Ishikawa (cell line): Measurements from ENCODE around the gene PRAMEF11.

Experiments
- CEBPB ChIP-seq: IDR thresholded peaks from 2 replicates; pipeline ENCODE4 v1.6.1; 2012
- CREB1 ChIP-seq: IDR thresholded peaks from 2 replicates; pipeline ENCODE4 v1.6.1; 2012; ENCODE audit warnings: low read depth
- EP300 ChIP-seq: IDR thresholded peaks from 2 replicates; pipeline ENCODE4 v1.6.1; 2012; ENCODE audit warnings: borderline replicate concordance
- MAX ChIP-seq: IDR thresholded peaks from 2 replicates; pipeline ENCODE4 v1.6.1; 2012
- RAD21 ChIP-seq: IDR thresholded peaks from 2 replicates; pipeline ENCODE4 v1.6.1; 2012; ENCODE audit warnings: low read depth
- TAF1 ChIP-seq: IDR thresholded peaks from 2 replicates; pipeline ENCODE4 v1.6.1; 2012; ENCODE audit warnings: low read depth, mild to moderate bottlenecking
- USF1 ChIP-seq: IDR thresholded peaks from 2 replicates; pipeline ENCODE4 v1.6.1; 2012
- YY1 ChIP-seq: IDR thresholded peaks from 2 replicates; pipeline ENCODE4 v1.6.1; 2012; ENCODE audit warnings: low read depth
- ZBTB7A ChIP-seq: IDR thresholded peaks from 2 replicates; pipeline ENCODE4 v1.6.1; 2012; ENCODE audit warnings: low read depth

PRAMEF11 gene

DNA sequence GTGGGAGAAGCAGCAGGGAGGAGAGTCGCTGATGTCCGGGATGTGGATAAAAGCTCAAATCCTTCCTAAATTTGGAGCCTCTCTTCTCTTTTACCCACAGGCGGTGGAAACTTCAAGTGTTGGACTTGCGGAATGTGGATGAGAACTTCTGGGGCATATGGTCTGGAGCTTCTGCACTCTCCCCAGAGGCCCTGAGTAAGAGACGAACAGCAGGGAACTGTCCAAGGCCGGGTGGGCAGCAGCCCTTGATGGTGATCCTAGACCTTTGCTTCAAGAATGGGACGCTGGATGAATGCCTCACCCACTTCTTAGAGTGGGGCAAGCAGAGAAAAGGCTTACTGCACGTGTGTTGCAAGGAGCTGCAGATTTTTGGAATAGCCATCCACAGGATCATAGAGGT is 55.8 kb downstream of the PRAMEF11 start:
- TF ChIP-seq USF1 (no peak), MAX (no peak), CEBPB (no peak), RAD21 (no peak), YY1 (no peak), ZBTB7A (no peak), TAF1 (no peak), CREB1 (no peak), EP300 (no peak)

DNA sequence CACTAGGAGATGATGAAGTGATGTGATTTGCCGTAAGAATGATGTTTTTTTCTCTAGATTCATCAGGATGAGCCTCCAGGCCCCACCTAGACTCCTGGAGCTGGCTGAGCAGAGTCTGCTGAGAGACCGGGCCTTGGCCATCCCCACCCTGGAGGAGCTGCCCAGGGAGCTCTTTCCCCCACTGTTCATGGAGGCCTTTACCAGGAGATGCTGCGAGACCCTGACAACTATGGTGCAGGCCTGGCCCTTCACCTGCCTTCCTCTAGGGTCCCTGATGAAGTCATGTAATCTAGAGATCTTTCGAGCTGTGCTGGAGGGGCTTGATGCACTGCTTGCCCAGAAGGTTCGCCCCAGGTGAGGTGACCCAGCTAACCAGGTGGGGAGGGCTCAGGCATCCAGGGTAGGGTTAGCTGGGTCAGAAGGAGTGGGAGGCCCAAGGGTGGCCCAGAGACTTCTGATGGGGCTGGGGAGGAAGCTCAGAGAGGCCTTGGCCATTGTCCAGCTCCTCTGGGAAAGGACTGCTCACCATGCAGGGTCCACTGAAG is 56.3 kb downstream of the PRAMEF11 start:
- TF ChIP-seq ZBTB7A, result no peak
- TF ChIP-seq RAD21, result no peak
